Esophagus (tissue), 2 donors: ENCODE data around the gene HDAC10. TPM values are rescaled to one million over a fixed set of nuclear protein-coding genes. Genes with fewer than 3 reads are reported as not detected.

Source experiments
- H3K27ac ChIP-seq, 2 donors: one replicate each; pipeline ENCODE4 v1.5.1; 2013; ENCODE audit warnings: low read depth in 2 of 2, mild to moderate bottlenecking in 2 of 2, inconsistent platforms in 1 of 2, low read length in 1 of 2, moderate library complexity in 1 of 2
- H3K27me3 ChIP-seq, 2 donors: one replicate each; pipeline ENCODE4 v1.6.1; 2013; ENCODE audit warnings: low read length in 2 of 2, control low read depth in 1 of 2, mild to moderate bottlenecking in 1 of 2; ENCODE audit not compliant: insufficient read depth in 2 of 2, control insufficient read depth in 1 of 2
- H3K36me3 ChIP-seq, 2 donors: one replicate each; pipeline ENCODE4 v1.6.1; 2013; ENCODE audit warnings: low read length in 1 of 2; ENCODE audit not compliant: control insufficient read depth in 2 of 2, insufficient read depth in 2 of 2
- H3K4me1 ChIP-seq, 2 donors: one replicate each; pipeline ENCODE4 v1.6.1; 2013; ENCODE audit warnings: low read length in 1 of 2; ENCODE audit not compliant: control insufficient read depth in 2 of 2, insufficient read depth in 2 of 2
- H3K4me3 ChIP-seq, 2 donors: one replicate each; pipeline ENCODE4 v1.5.1; 2013; ENCODE audit warnings: low read length in 2 of 2, mild to moderate bottlenecking in 2 of 2, low read depth in 1 of 2, moderate library complexity in 1 of 2
- H3K9me3 ChIP-seq, 2 donors: one replicate each; pipeline ENCODE4 v1.6.1; 2013; ENCODE audit warnings: mild to moderate bottlenecking in 2 of 2, low read depth in 1 of 2, low read length in 1 of 2, moderate library complexity in 1 of 2; ENCODE audit not compliant: control insufficient read depth in 2 of 2, insufficient read depth in 1 of 2
- WGBS, 2 donors: extraction: QIAGEN DNeasy Blood & Tissue Kit; methylation state at CpG; one replicate each; pipeline ENCODE4 v1.1.7; 2013; 5-methylcytosine and 5-hydroxymethylcytosine counted together
- polyA plus RNA-seq, 2 donors: library from polyadenylated mRNA; stranded (reverse); fragments of 200-250 nt; gene quantifications; one replicate each; pipeline ENCODE4 v1.2.3, GENCODE V29; 2013
- donor health status: healthy with polysubstance abuse.
- donor health status: Bipolar disorder and iron deficiency.

HDAC10 gene
- polyA plus RNA-seq, 2 donors = 22.0 to 42.4 TPM

DNA sequence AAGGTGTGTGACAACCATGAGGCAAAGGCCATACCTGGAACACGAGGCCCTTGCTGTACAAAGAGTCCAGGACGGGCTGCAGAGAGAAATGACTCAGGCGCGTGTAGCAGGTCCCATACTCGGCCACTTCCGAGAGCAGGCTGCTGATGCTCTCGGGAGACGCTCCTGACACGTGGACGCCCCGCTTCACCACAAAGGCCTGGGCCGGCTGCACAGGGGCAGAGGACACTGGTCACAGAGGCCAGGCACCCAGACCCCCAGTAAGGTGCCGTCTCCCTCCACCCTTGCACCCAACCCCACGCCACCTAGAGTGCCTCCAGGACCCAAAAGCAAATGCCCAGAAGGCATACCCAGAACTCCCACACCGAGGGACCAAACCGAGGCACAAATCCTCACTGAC lies 21.7 kb downstream of the HDAC10 start:
- WGBS, 2 donors = 95 to 96% methylated on average over 16 of the region's 16 CpGs
- Histone ChIP-seq H3K27ac (no peak overlapping the region), H3K36me3 (peaks cover 5 to 47% of the 10 kb centered on the region in 2 donors)

GRCh38 chr22:50228366-50228765 lies 22.7 kb downstream of the HDAC10 start:
- Histone ChIP-seq H3K27me3 (no peaks in the 10 kb centered on the region), H3K4me3 (no peak overlapping the region), H3K27ac (no peak overlapping the region), H3K9me3 (no peaks in the 10 kb centered on the region), H3K36me3 (peaks cover 12 to 53% of the 10 kb centered on the region in 2 donors), H3K4me1 (no peaks in the 10 kb centered on the region)
- 96 to 97% methylated on average over 9 of the region's 9 CpGs for WGBS, 2 donors

More for the DNA sequence above, 21.7 kb downstream of the HDAC10 start:
- Histone ChIP-seq H3K9me3 (no peaks in the 10 kb centered on the region), H3K27me3 (no peaks in the 10 kb centered on the region), H3K4me1 (peaks cover 0 to 4% of the 10 kb centered on the region in 2 donors), H3K4me3 (no peak overlapping the region)

GRCh38 chr22:50227579-50228215 lies 23.4 kb downstream of the HDAC10 start:
- H3K36me3 ChIP-seq = peaks cover 12 to 53% of the 10 kb centered on the region in 2 donors
- WGBS, 2 donors = 92 to 96% methylated on average over 24 to 25 of the region's 25 CpGs

GRCh38 chr22:50226875-50227165 lies 24.2 kb downstream of the HDAC10 start:
- no peaks in the 10 kb centered on the region for H3K9me3 ChIP-seq
- H3K27ac ChIP-seq = no peak overlapping the region
- peaks cover 12 to 61% of the 10 kb centered on the region in 2 donors for H3K36me3 ChIP-seq
- no peaks in the 10 kb centered on the region for H3K4me1 ChIP-seq
- H3K4me3 ChIP-seq = no peak overlapping the region
- WGBS, 2 donors = 92 to 93% methylated on average over 15 to 18 of the region's 18 CpGs
- H3K27me3 ChIP-seq = no peaks in the 10 kb centered on the region

More at GRCh38 chr22:50227579-50228215, 23.4 kb downstream of the HDAC10 start:
- Histone ChIP-seq H3K9me3 (no peaks in the 10 kb centered on the region), H3K27me3 (no peaks in the 10 kb centered on the region), H3K27ac (no peak overlapping the region), H3K4me3 (no peak overlapping the region), H3K4me1 (no peaks in the 10 kb centered on the region)

- Histone ChIP-seq H3K36me3 (peaks cover 14 to 66% of the 10 kb centered on the region in 2 donors), H3K27me3 (no peaks in the 10 kb centered on the region), H3K4me1 (no peaks in the 10 kb centered on the region), H3K4me3 (no peak overlapping the region), H3K9me3 (no peaks in the 10 kb centered on the region), H3K27ac (no peak overlapping the region)
- WGBS, 2 donors = 94% methylated on average over 24 to 31 of the region's 31 CpGs
Measured at GRCh38 chr22:50226063-50226874, 24.8 kb downstream of the HDAC10 start.

DNA sequence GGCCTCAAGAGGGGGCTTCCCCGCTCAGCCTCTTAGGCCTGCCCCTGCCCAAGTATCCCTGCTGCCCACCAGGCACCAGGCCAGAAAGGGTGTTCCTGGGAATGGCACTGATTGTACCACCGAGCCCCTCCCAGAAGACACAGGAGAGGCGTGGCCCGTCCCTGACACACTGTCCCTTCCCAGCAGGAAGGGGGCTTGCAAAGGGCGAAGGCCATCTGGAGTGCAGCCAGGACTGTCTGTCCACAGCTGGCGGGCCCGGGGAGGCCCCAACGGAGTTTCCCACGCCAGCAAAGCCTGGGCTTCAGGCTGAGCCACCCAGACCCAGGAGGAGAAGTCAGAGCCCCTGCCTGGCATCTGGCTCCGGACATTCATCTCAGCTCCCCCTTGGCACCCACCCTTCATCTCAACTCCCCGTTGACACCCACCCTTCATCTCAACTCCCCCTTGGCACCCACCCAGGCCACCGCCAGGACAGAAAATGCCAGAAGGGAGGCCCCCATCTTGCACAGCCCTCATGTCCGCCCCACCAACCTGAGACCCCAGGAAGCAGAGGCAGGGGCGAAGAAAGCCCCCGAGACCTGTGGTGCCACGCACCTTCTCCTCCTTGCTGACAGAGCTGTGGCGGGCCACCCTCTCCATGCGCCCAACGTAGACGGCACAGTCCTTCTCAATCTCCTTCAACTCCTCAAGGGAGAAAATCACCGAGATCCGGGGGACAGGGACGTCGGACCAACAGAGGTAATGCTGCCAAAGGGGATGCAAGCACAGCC lies 25.7 kb downstream of the HDAC10 start:
- Histone ChIP-seq H3K4me3 (no peak overlapping the region), H3K27me3 (no peaks in the 10 kb centered on the region), H3K9me3 (no peaks in the 10 kb centered on the region), H3K27ac (no peak overlapping the region), H3K4me1 (no peaks in the 10 kb centered on the region), H3K36me3 (peaks cover 17 to 75% of the 10 kb centered on the region in 2 donors)
- WGBS, 2 donors = 80 to 87% methylated on average over 24 of the region's 24 CpGs

GRCh38 chr22:50224071-50224470 lies 27.0 kb downstream of the HDAC10 start:
- peaks cover 4 to 5% of the 10 kb centered on the region in 2 donors for H3K4me1 ChIP-seq
- H3K9me3 ChIP-seq = no peaks in the 10 kb centered on the region
- H3K27ac ChIP-seq = no peak overlapping the region
- WGBS, 2 donors = 94 to 96% methylated on average over 16 of the region's 16 CpGs
- H3K4me3 ChIP-seq = no peak overlapping the region
- H3K36me3 ChIP-seq = peaks cover 17 to 84% of the 10 kb centered on the region in 2 donors
- no peaks in the 10 kb centered on the region for H3K27me3 ChIP-seq

DNA sequence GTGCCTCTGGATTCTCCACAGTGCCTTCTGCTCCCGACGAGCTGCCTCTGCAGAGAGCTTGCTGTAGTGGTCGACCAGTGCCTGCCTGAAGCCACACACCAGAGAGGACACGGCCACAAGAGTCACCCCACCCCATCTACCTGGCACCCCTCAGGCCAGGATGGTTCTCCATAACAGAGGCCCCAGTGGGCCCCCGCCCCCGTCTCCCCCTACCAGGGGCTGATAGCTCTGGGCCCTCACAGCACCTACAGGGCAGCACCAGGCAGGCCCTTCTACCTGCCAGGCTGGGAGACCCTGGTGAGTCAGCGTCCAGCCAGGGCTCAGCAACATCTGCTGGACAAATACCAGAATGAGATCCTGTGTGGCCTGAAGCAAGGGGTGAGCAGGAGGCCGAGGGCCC lies 28.6 kb downstream of the HDAC10 start:
- Histone ChIP-seq H3K4me3 (no peak overlapping the region), H3K27me3 (no peaks in the 10 kb centered on the region), H3K36me3 (peaks cover 14 to 88% of the 10 kb centered on the region in 2 donors), H3K27ac (no peak overlapping the region), H3K4me1 (peaks cover 4 to 5% of the 10 kb centered on the region in 2 donors), H3K9me3 (no peaks in the 10 kb centered on the region)
- WGBS, 2 donors = 89 to 90% methylated on average over 8 of the region's 8 CpGs

GRCh38 chr22:50221410-50222300 lies 29.4 kb downstream of the HDAC10 start:
- Histone ChIP-seq H3K4me3 (no peak overlapping the region), H3K27ac (no peak overlapping the region), H3K4me1 (peaks cover 4 to 5% of the 10 kb centered on the region in 2 donors), H3K9me3 (no peaks in the 10 kb centered on the region), H3K27me3 (no peaks in the 10 kb centered on the region), H3K36me3 (peaks cover 23 to 89% of the 10 kb centered on the region in 2 donors)
- WGBS, 2 donors = 91 to 92% methylated on average over 19 of the region's 19 CpGs
